T-helper 17 cell (primary cell): ENCODE data around the gene IL4I1. TPM values are rescaled to one million over a fixed set of nuclear protein-coding genes. Genes with fewer than 3 reads are reported as not detected.
"Not testable (repeated sequence)": the region's sequence is repeated elsewhere in the genome, so short reads cannot be mapped to it uniquely, and the experiment has no call there.

ENCODE experiments used
- ATAC-seq: fragments of 150-1000 bp; cut with Tn5 transposase; 2 replicates; pipeline ENCODE4 v1.10.0; 2021; ENCODE audit warnings: mild to moderate bottlenecking, moderate library complexity
- DNase-seq, 3 donors: peaks; one replicate each; pipeline versions ENCODE4 v3.0.0 to v3.0.0-alpha.2; 2020 to 2021
- H3K9me3 ChIP-seq: one replicate; pipeline ENCODE4 v1.7.0; 2013; ENCODE audit warnings: low read length, mild to moderate bottlenecking; ENCODE audit not compliant: control insufficient read depth, poor library complexity, severe bottlenecking
- H3K27ac Mint-ChIP-seq: one replicate; pipeline ENCODE4 v1.8.0; 2022; ENCODE audit warnings: mild to moderate bottlenecking, moderate library complexity, mixed read lengths
- H3K27me3 Mint-ChIP-seq: one replicate; pipeline ENCODE4 v1.8.0; 2022; ENCODE audit warnings: mixed read lengths
- H3K36me3 Mint-ChIP-seq: one replicate; pipeline ENCODE4 v1.8.0; 2022; ENCODE audit warnings: low read depth, mixed read lengths
- H3K4me1 Mint-ChIP-seq: one replicate; pipeline ENCODE4 v1.8.0; 2022; ENCODE audit warnings: mild to moderate bottlenecking, mixed read lengths
- H3K4me3 Mint-ChIP-seq: one replicate; pipeline ENCODE4 v1.8.0; 2022; ENCODE audit warnings: mild to moderate bottlenecking, moderate library complexity, mixed read lengths
- total RNA-seq, 4 donors: library from RNA in 2 of 4; stranded (reverse) in 2 of 4; gene quantifications; one replicate each; pipeline ENCODE4 v1.2.3 and lab custom pipeline; 2022 to 2026

Gene IL4I1, protein sequence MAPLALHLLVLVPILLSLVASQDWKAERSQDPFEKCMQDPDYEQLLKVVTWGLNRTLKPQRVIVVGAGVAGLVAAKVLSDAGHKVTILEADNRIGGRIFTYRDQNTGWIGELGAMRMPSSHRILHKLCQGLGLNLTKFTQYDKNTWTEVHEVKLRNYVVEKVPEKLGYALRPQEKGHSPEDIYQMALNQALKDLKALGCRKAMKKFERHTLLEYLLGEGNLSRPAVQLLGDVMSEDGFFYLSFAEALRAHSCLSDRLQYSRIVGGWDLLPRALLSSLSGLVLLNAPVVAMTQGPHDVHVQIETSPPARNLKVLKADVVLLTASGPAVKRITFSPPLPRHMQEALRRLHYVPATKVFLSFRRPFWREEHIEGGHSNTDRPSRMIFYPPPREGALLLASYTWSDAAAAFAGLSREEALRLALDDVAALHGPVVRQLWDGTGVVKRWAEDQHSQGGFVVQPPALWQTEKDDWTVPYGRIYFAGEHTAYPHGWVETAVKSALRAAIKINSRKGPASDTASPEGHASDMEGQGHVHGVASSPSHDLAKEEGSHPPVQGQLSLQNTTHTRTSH
- total RNA-seq, result 100 to 1,000 TPM in 1 of 2 donors, 10 to 100 TPM in 1; 47.8 to 107 TPM
- 9.9 to 43.3 reads per million in 2 donors for total RNA-seq (lab: John Stamatoyannopoulos, UW)

DNA sequence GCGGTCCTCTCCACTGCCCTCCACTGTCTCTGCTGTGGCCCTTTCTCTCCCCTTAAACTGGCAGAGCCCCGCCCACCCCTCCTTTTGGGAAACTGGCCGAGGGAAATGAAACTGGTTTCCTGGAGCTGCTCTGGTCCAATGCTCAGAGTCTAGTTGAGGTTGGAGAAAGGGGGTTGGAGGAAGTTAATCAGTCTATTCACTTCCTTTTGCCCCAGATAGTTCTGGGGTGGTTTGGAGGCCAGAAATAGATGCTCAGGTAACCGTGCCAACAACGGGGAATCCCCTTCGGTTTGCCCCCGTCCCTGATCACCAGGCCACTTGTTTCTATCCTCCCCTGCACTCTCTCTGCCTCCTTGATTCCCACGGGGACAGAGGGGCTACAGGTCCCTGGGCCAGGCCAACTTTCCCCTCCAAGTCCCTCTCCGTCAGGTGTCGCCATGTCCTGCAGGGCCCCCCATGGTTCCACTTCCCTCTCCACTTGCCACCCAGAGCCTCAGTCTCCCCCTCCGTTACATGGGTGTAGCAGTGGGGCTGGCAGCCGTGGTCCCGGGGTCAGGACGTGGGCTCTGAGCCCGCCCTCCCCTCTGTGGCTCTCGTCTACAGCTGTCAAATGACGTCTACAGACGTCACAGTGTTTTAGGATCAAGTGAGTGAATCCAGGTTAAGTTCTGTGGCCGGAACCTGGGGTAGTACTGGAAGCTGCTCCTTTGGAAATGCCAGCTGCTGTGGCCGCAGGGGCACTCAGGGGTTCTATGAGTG lies at the start of gene IL4I1:
Gene IL4I1 (minus strand): TSS at position 25 of the 759 bp plus-strand sequence. CDS start 727 bp downstream, outside the sequence.
- Mint-ChIP-seq H3K4me1 (peaks cover 45% of the 10 kb centered on the region), H3K4me3 (peak within 1 kb of the TSS; percentile 96), H3K27me3 (no peaks in the 10 kb centered on the region), H3K36me3 (peaks cover 3% of the 10 kb centered on the region), H3K27ac (peak within 1 kb of the TSS; percentile 100)
- ATAC-seq (peak; percentile 69), DNase-seq (peak; percentile 57 to 71 (median 69))
- H3K9me3 ChIP-seq, result no peaks in the 10 kb centered on the region

DNA sequence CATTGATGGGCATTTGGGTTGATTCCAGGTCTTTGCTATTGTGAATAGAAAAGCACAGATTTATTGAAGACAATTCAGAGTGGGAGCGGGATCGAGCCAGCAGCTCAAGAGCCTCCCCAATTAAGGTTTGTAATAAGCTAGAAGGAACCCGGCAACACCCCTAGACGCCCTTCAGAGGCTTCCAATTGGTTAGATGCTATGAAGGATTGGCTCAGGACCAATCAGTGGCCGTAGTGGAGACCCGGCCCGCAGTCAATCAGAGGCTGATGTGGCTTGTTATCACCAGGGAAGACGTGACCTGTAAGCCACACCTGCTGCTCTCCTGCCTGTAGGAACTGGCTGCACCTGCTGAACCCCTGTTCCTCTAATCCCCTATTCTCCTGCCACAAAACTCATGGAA lies 49.7 kb upstream of the IL4I1 start:
- no peak overlapping the region for H3K4me3 Mint-ChIP-seq
- H3K9me3 ChIP-seq, result no peaks in the 10 kb centered on the region
- ATAC-seq (no peak), DNase-seq (no peak)
- H3K27ac Mint-ChIP-seq, result no peak overlapping the region
- H3K36me3 Mint-ChIP-seq, result peaks cover 5% of the 10 kb centered on the region
- H3K4me1 Mint-ChIP-seq, result peaks cover 8% of the 10 kb centered on the region
- H3K27me3 Mint-ChIP-seq, result peaks cover 50% of the 10 kb centered on the region

DNA sequence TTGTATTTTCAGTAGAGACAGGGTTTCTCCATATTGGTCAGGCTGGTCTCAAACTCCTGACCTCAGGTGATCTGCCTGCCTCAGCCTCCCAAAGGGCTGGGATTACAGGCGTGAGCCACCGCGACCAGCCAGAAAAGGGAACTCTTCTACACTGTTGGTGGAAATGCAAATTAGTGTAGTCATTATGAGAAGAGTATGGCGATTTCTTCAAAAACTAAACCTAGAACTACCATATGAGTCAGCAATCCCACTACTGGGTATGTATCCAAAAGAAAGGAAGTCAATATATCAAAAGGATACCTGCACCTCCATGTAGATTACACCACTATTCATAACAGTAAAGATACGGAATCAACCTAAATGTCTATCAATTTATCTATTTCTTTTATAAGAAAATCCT lies 47.9 kb upstream of the IL4I1 start:
- DNase-seq, H3K27ac Mint-ChIP-seq, H3K4me1 Mint-ChIP-seq, H3K9me3 ChIP-seq, ATAC-seq, H3K36me3 Mint-ChIP-seq, H3K4me3 Mint-ChIP-seq: not testable (repeated sequence)
- H3K27me3 Mint-ChIP-seq, result peaks cover 53% of the 10 kb centered on the region

DNA sequence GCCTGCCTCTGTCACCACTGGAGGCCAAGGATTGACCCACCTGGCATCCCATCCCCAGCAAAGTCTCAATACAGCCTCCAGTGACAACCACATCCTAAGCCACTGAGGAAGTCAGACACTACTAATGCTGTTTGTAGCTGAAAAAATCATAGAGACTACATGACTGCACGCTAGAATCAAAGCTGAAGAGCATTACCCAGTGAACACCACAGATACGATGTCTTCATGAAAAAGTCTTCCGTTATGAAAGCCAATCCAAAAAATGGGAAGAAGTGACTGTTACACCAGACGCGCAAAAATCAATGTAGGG lies 43.8 kb upstream of the IL4I1 start:
- peaks cover 49% of the 10 kb centered on the region for H3K27me3 Mint-ChIP-seq
- DNase-seq (no peak), ATAC-seq (no peak)
- H3K9me3 ChIP-seq, result no peaks in the 10 kb centered on the region
- H3K27ac Mint-ChIP-seq, result no peak overlapping the region
- peaks cover 8% of the 10 kb centered on the region for H3K4me1 Mint-ChIP-seq
- no peak overlapping the region for H3K4me3 Mint-ChIP-seq
- H3K36me3 Mint-ChIP-seq, result peaks cover 5% of the 10 kb centered on the region

DNA sequence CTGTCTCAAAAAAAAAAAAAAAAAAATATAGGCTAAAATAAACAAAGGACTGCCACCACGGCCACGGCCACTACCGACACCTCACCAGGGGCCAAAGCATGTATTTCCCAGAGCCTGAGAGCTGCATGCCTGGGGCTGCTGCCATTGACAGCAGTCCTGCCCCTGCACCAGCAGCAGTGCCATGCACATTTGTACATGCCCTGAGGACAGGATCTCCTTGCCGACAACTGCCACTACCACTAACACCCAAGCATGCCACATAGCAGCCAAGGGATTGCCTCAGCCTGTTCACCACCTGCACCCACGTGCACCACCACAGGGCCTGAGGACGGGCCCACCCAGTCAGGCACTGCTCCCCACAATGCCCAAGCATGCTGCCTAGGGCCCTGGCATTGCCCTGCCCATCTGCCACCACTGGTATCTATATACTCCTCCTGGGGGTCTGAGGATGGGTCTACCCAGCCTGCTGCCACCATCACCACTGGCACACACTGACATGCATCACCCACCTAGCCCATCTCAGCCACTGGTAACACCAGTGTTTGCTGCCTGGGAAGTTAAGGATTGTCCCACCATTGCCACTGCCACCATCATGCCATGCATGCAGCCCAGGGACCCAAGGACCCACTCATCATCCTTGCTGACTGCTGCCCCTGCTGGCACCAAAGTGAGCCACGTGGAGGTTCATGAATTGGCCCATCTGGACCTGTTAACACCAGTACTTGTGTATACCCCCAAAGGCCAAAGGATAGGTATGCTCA lies 43.2 kb upstream of the IL4I1 start:
- peaks cover 44% of the 10 kb centered on the region for H3K27me3 Mint-ChIP-seq
- H3K27ac Mint-ChIP-seq, result no peak overlapping the region
- no peak overlapping the region for H3K4me3 Mint-ChIP-seq
- DNase-seq (no peak), ATAC-seq (no peak)
- peaks cover 2% of the 10 kb centered on the region for H3K36me3 Mint-ChIP-seq
- no peaks in the 10 kb centered on the region for H3K9me3 ChIP-seq
- H3K4me1 Mint-ChIP-seq, result peaks cover 8% of the 10 kb centered on the region

DNA sequence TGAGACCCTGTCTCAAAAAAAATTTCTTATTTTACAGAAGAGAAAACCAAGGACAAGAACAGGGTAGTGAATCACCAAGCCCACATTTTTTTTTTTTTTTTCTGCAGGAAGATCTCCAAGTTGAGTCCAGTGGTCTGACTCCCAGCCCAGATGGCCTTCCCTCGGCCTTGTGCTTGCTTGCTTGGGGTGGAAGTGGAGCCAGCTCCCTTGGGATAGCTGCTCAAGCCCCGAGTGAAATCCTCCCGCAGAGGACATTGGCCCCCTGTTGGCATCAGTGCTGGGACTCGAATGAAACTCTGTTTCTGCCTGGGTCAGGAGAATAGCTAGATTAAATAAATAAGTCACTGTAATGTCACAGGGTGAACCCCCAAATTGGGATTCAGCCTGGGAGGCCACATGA lies 42.0 kb upstream of the IL4I1 start:
- peaks cover 1% of the 10 kb centered on the region for H3K36me3 Mint-ChIP-seq
- no peak overlapping the region for H3K27ac Mint-ChIP-seq
- no peaks in the 10 kb centered on the region for H3K9me3 ChIP-seq
- DNase-seq (no peak), ATAC-seq (no peak)
- H3K4me1 Mint-ChIP-seq, result peaks cover 5% of the 10 kb centered on the region
- peaks cover 33% of the 10 kb centered on the region for H3K27me3 Mint-ChIP-seq
- no peak overlapping the region for H3K4me3 Mint-ChIP-seq

GRCh38 chr19:49937750-49938381 lies 41.2 kb upstream of the IL4I1 start:
- Mint-ChIP-seq H3K4me1 (peaks cover 8% of the 10 kb centered on the region), H3K27ac (peak overlapping the region; percentile 3), H3K4me3 (no peak overlapping the region), H3K36me3 (no peaks in the 10 kb centered on the region), H3K27me3 (peaks cover 25% of the 10 kb centered on the region)
- DNase-seq (peak; percentile 61 to 75 (median 73)), ATAC-seq (peak; percentile 70)
- H3K9me3 ChIP-seq, result no peaks in the 10 kb centered on the region

- Mint-ChIP-seq H3K4me3 (peak overlapping the region; percentile 36), H3K27me3 (peaks cover 15% of the 10 kb centered on the region), H3K36me3 (no peaks in the 10 kb centered on the region), H3K4me1 (peaks cover 17% of the 10 kb centered on the region), H3K27ac (peak overlapping the region; percentile 27)
- DNase-seq (no peak), ATAC-seq (no peak)
- H3K9me3 ChIP-seq, result no peaks in the 10 kb centered on the region
These were observed 39.9 kb upstream of the IL4I1 start for GRCh38 chr19:49936549-49936948.

DNA sequence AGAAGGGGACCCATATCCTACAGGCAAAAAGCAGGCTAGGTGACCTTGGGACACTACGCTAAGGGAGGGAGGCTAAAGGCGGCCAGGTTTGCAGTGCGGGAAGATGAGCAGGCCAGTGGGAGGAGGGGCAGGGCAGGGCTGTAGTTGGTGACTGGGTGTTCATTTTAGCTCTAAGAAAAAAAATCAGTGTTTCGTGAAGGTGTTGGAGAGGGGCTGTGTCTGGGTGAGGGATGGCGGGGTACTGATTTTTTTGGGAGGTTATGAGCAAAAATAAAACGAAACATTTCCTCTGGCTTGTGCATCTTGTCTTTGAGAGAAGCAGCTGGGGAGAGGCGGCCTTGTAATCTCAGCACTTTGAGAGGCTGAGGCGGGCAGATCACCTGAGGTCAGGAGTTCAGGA lies 37.0 kb upstream of the IL4I1 start:
- Mint-ChIP-seq H3K36me3 (peaks cover 5% of the 10 kb centered on the region), H3K4me1 (peaks cover 41% of the 10 kb centered on the region), H3K27me3 (no peaks in the 10 kb centered on the region), H3K27ac (no peak overlapping the region), H3K4me3 (no peak overlapping the region)
- H3K9me3 ChIP-seq, result no peaks in the 10 kb centered on the region
- DNase-seq (no peak), ATAC-seq (no peak)

- DNase-seq (peak in 1 of 3 donors; percentile 19), ATAC-seq (no peak)
- Mint-ChIP-seq H3K36me3 (peaks cover 7% of the 10 kb centered on the region), H3K4me3 (peak overlapping the region; percentile 47), H3K4me1 (peaks cover 50% of the 10 kb centered on the region), H3K27ac (peak overlapping the region; percentile 1), H3K27me3 (no peaks in the 10 kb centered on the region)
- H3K9me3 ChIP-seq, result no peaks in the 10 kb centered on the region
These were observed 36.0 kb upstream of the IL4I1 start for GRCh38 chr19:49932731-49933131.

DNA sequence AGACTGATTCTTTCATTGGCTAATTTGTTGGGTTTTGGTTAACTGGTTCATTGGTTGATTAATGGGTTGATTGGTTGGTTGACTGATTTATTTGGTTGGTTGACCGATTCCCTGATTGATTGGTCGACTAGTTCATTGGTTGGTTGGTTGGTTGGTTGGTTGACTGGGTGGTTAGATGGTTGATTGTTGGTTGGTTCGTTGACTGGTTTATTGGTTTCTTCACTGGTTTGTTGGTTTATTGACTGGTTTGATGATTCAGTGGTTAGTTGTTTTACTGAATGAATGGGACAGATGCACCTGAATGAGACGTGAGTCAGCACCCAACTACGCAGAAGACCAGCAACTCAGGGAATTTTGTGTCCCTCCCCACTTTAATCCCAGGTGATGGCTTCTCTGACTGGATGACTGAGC lies 35.4 kb upstream of the IL4I1 start:
- peaks cover 7% of the 10 kb centered on the region for H3K36me3 Mint-ChIP-seq
- H3K27ac Mint-ChIP-seq, result peak overlapping the region; percentile 1
- no peak for ATAC-seq
- peak overlapping the region; percentile 47 for H3K4me3 Mint-ChIP-seq
- no peak for DNase-seq
- peaks cover 56% of the 10 kb centered on the region for H3K4me1 Mint-ChIP-seq
- H3K9me3 ChIP-seq, result no peaks in the 10 kb centered on the region
- H3K27me3 Mint-ChIP-seq, result no peaks in the 10 kb centered on the region

- H3K27ac Mint-ChIP-seq, result peak overlapping the region; percentile 99
- H3K4me3 Mint-ChIP-seq, result peak overlapping the region; percentile 47
- H3K4me1 Mint-ChIP-seq, result peaks cover 58% of the 10 kb centered on the region
- no peak for DNase-seq
- H3K9me3 ChIP-seq, result no peaks in the 10 kb centered on the region
- no peak for ATAC-seq
- peaks cover 7% of the 10 kb centered on the region for H3K36me3 Mint-ChIP-seq
- no peaks in the 10 kb centered on the region for H3K27me3 Mint-ChIP-seq
These were observed 34.8 kb upstream of the IL4I1 start for GRCh38 chr19:49931293-49932040.
